ENCODE data around the gene CIAO2A. TPM values are rescaled to one million over a fixed set of nuclear protein-coding genes. Genes with fewer than 3 reads are reported as not detected.

Gene CIAO2A
- total RNA-seq, 1 experiment from 2014 or later: 73.2 TPM

DNA sequence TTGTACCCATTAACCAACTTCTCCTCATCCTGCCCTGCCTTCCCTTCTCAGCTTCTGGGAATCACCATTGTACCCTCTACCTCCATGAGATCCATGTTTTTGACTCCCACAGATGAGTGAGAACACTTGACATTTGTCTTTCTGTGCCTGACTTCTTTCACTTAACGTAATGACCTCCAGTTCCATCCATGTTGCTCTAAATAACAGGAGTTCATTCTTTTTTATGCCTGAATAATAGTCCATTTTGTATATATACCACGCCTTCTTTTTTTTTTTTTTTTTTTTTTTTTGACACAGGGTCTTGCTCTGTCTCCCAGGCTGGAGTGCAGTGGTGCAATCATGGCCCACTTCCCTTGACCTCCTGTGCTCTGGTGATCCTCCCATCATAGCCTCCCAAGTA, 8.9 kb upstream of the CIAO2A start:
- H3K4me3 Mint-ChIP-seq (ENCODE audit: low read depth, unreplicated experiment): no peak overlapping the region
- peaks cover under 1% of the 10 kb centered on the region for H3K36me3 Mint-ChIP-seq (ENCODE audit: insufficient read depth, unreplicated experiment)
- H3K4me1 Mint-ChIP-seq (ENCODE audit: low read depth, unreplicated experiment): peaks cover 9% of the 10 kb centered on the region
- H3K27ac Mint-ChIP-seq (ENCODE audit: unreplicated experiment): no peak overlapping the region
- intact Hi-C loops (cut with micrococcal nuclease; ENCODE audit: unreplicated experiment): no loop called here
- TF ChIP-seq, protein P1, sequence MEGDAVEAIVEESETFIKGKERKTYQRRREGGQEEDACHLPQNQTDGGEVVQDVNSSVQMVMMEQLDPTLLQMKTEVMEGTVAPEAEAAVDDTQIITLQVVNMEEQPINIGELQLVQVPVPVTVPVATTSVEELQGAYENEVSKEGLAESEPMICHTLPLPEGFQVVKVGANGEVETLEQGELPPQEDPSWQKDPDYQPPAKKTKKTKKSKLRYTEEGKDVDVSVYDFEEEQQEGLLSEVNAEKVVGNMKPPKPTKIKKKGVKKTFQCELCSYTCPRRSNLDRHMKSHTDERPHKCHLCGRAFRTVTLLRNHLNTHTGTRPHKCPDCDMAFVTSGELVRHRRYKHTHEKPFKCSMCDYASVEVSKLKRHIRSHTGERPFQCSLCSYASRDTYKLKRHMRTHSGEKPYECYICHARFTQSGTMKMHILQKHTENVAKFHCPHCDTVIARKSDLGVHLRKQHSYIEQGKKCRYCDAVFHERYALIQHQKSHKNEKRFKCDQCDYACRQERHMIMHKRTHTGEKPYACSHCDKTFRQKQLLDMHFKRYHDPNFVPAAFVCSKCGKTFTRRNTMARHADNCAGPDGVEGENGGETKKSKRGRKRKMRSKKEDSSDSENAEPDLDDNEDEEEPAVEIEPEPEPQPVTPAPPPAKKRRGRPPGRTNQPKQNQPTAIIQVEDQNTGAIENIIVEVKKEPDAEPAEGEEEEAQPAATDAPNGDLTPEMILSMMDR (IDR thresholded peaks at IDR 0.05; ENCODE audit: unreplicated experiment): no peak
- CTCF ChIA-PET: no interaction called here
- no peaks in the 10 kb centered on the region for H3K9me3 Mint-ChIP-seq (ENCODE audit: low read depth, unreplicated experiment)
- DNase-seq: no peak
- H3K27me3 Mint-ChIP-seq (ENCODE audit: unreplicated experiment): no peaks in the 10 kb centered on the region
- BruUV-seq (replicated peaks): no TSS peak

DNA sequence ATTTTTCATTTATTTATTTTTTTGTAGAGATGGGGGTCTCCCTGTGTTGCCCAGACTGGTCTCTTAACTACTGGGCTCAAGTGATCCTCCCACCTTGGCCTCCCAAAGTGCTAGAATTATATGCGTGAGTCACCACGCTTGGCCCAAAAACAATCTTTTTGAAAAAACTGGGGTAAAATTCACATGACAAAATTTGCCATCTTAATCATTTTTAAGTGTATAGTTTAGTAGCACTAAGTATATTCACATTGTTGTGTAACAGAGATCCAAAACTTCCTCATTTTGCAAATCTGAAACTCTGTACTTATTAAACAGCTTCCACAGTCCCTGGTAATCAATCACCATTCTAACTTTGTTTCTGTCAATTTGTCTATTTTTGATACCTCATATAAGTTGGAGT, 7.3 kb upstream of the CIAO2A start:
- H3K27ac Mint-ChIP-seq (ENCODE audit: unreplicated experiment): no peak overlapping the region
- CTCF ChIA-PET: no interaction called here
- no peak for DNase-seq
- no peak overlapping the region for H3K4me3 Mint-ChIP-seq (ENCODE audit: low read depth, unreplicated experiment)
- TF ChIP-seq, protein P1 (IDR thresholded peaks at IDR 0.05; ENCODE audit: unreplicated experiment): no peak
- no peaks in the 10 kb centered on the region for H3K27me3 Mint-ChIP-seq (ENCODE audit: unreplicated experiment)
- intact Hi-C loops (cut with micrococcal nuclease; ENCODE audit: unreplicated experiment): no loop called here
- peaks cover 16% of the 10 kb centered on the region for H3K36me3 Mint-ChIP-seq (ENCODE audit: insufficient read depth, unreplicated experiment)
- H3K4me1 Mint-ChIP-seq (ENCODE audit: low read depth, unreplicated experiment): peaks cover 18% of the 10 kb centered on the region
- H3K9me3 Mint-ChIP-seq (ENCODE audit: low read depth, unreplicated experiment): no peaks in the 10 kb centered on the region
- BruUV-seq (replicated peaks): no TSS peak

DNA sequence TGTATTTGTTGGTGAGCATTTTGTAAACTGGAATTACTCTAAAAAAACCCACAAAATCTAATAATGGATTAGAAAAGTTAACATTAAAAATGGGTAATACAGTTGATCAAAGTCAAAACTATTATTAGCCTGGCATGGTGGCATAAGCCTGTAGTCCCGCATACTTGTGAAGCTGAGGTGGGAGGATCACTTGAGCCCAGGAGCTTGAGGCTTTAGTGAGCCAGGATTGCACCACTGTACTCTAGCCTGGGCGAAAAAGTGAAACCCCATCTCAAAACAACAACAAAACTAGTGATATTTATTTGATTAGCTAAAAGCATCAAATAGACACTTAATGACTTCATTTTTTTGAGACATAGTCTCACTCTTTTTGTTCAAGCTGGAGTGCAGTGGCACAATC, 5.7 kb upstream of the CIAO2A start:
- DNase-seq: no peak
- CTCF ChIA-PET: interaction anchor here (0.5 kb wide), 1 partner anchor 551 kb away, joined by 5 read pairs; no protein-coding TSS in a partner anchor
- Mint-ChIP-seq H3K9me3 (ENCODE audit: low read depth, unreplicated experiment) (no peaks in the 10 kb centered on the region), H3K4me3 (ENCODE audit: low read depth, unreplicated experiment) (no peak overlapping the region), H3K27me3 (ENCODE audit: unreplicated experiment) (no peaks in the 10 kb centered on the region), H3K27ac (ENCODE audit: unreplicated experiment) (no peak overlapping the region), H3K4me1 (ENCODE audit: low read depth, unreplicated experiment) (peaks cover 18% of the 10 kb centered on the region), H3K36me3 (ENCODE audit: insufficient read depth, unreplicated experiment) (peaks cover 25% of the 10 kb centered on the region)
- intact Hi-C loops (cut with micrococcal nuclease; ENCODE audit: unreplicated experiment): loop anchor here (10.0 kb wide), 1 partner anchor 55 kb away; the partner anchor contains the start of gene SNX22
- TF ChIP-seq, protein P1 (IDR thresholded peaks at IDR 0.05; ENCODE audit: unreplicated experiment): no peak
- BruUV-seq (replicated peaks): no TSS peak

- Mint-ChIP-seq H3K4me1 (ENCODE audit: low read depth, unreplicated experiment) (peaks cover 28% of the 10 kb centered on the region), H3K36me3 (ENCODE audit: insufficient read depth, unreplicated experiment) (peaks cover 44% of the 10 kb centered on the region), H3K9me3 (ENCODE audit: low read depth, unreplicated experiment) (no peaks in the 10 kb centered on the region), H3K27me3 (ENCODE audit: unreplicated experiment) (no peaks in the 10 kb centered on the region), H3K4me3 (ENCODE audit: low read depth, unreplicated experiment) (peak overlapping the region; percentile 88), H3K27ac (ENCODE audit: unreplicated experiment) (peak overlapping the region; percentile 64)
- TF ChIP-seq, protein P1 (IDR thresholded peaks at IDR 0.05; ENCODE audit: unreplicated experiment): no peak
- CTCF ChIA-PET: interaction anchor here (1.5 kb wide), 1 partner anchor 56 kb away, joined by 11 read pairs; no protein-coding TSS in a partner anchor
- intact Hi-C loops (cut with micrococcal nuclease; ENCODE audit: unreplicated experiment): loop anchor here (10.0 kb wide), 1 partner anchor 58 kb away; the partner anchor contains the start of gene SNX22
- DNase-seq: peak; percentile 15
- no TSS peak for BruUV-seq (replicated peaks)
Measured at GRCh38 chr15:64096668-64097384, 3.2 kb upstream of the CIAO2A start.

Measured in Calu3 (cell line).